HG03108 (cell line): ENCODE data around the gene IDI2.

Experiments
- ATAC-seq: cut with Tn5 transposase; IDR thresholded peaks from one replicate; pipeline ENCODE4 v1.9.1; 2021; ENCODE audit warnings: moderate library complexity; ENCODE audit not compliant: unreplicated experiment

IDI2 gene

DNA sequence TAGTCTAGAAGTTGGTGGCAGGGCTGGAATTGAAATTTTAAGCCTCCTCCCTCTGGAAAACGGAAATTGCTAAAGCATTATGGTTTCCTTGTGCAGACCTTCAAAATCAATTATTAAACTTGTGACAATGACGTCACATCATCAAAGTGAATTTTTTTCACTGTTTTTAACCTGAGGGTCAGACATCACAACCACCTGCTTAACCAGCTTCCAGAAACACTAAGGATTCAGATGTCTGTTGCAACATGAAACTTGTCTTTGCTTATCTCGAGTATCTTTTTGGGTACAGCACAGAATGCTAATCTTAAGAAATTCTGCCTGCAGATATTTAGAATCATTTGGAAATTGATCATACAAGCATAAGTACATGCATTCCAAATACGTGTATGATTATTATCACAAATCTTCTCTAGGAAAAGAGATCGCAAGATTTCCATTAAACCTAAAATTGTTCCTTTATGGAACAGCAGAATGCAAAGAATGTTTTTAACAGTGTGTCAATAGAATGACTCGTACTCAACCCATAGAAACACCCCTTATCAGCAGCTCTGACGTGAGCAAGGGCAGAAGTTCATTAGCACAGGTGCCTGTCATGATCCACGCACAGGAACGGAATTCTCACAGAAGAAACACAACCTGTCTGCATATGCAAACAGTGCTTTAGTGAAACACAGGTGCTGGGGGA, 41.5 kb downstream of the IDI2 start:
- ATAC-seq, result no peak

- ATAC-seq, result no peak
These were observed 42.3 kb downstream of the IDI2 start for GRCh38 chr10:983401-983800.

- ATAC-seq, result no peak
These were observed 45.1 kb downstream of the IDI2 start for GRCh38 chr10:980468-981093.

DNA sequence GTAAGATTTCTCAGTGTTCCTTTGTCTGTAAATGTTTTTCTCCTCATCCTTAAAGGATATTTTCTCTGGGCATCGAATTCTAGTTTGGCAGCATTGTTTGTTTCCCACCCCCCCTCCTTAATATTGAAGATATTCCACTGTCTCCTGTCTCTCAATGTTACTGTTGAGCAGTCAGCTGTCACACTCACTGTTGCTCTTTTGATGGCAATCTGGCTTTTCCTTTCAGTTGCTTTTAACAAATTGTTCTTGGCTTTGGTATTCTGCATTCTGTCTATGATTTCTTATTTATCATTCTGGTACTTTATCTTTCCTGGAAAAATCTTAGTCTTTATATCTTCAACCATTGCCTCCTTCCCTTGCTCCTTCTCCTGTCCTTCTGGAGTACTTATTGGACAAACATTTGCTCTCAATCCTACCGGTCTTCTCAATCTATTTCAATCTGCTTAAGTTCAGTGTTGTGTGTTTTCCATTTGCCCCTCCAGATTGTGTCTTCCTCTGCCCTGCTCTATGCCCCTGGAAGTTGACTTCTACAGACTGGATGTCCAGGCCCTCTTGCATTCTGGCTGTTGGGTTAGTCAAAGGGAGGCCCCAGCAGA, 46.7 kb downstream of the IDI2 start:
- ATAC-seq, result no peak

- no peak for ATAC-seq
These were observed 49.3 kb downstream of the IDI2 start for GRCh38 chr10:976316-976715.

- no peak for ATAC-seq
These were observed 50.9 kb downstream of the IDI2 start for GRCh38 chr10:974785-975074.

DNA sequence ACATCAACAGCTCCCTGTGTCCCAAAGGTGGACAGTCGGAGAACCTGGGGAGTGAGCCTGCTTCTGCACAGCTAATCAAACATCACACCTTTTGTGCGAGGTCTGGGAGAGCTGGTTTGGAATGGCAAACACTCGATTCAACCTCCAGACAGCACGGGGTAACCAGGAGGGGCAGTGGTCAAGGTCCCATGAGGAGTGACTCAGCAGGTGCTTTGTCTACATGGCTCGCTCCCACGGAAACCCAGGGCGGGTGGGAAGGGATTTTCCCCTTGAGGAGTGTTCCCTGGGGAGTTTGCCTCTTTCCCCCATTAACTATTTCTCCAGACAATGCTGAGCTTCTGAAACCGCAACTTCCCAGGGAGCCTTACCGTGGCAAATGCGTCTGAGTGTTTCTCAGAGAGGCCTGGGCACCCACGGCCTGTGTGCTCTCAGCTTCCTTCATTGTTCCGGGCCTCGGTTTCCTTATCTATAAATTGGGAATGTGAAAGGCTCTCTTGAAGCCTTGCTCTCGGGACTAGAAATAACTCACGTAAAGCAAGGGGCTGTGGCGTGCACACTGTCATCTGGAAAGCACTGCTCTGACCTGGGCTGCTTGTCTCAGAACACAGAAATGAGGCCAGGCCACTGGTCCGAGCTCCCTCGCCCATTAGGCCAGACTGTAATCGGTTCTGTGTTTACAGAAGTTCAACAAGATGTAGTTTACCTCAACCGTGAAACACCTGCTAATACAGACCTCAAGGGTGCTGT, 51.4 kb downstream of the IDI2 start:
- ATAC-seq, result no peak

DNA sequence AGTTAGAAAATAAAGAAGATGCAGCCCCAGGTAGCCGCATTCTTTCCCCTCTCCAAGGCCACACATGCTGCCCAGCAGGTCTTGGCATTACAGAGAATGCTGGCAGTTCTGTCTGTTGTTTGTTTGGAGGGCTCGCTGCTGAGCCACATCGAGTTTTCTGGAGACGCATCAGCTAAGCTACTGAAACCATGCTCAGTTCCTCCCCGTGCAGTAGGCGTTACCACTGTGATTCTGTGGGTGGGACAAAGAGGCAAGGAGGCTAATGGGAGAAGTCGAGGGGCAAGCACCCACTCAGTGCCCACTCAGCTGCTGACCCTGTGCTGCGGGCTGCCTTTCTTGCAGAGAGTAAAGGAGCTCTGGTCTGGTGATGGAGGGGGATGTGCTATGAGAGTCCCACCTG, 52.9 kb downstream of the IDI2 start:
- ATAC-seq, result no peak

DNA sequence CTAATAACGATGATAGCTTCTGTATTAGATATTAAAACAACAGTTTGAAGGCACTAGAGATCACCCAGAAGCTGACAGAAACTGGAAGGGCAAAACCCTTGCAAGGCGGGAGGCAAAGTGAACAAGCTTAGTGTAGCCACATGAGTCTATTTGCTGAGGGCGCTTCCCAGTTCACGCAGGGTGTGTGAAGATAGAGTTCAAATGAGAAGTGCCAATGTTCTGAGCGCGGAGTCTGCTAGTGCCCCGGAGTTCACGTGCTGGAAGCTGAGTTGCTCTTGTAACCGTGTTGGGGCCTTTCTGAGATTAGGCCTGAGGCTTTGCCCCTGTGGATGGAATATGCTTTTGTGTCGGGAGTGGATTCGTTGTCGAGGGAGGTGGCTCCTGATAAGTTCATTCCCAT, 54.0 kb downstream of the IDI2 start:
- ATAC-seq, result no peak

GRCh38 chr10:971150-971542, 54.5 kb downstream of the IDI2 start:
- ATAC-seq, result no peak

GRCh38 chr10:970311-971149, 55.1 kb downstream of the IDI2 start:
- no peak for ATAC-seq

DNA sequence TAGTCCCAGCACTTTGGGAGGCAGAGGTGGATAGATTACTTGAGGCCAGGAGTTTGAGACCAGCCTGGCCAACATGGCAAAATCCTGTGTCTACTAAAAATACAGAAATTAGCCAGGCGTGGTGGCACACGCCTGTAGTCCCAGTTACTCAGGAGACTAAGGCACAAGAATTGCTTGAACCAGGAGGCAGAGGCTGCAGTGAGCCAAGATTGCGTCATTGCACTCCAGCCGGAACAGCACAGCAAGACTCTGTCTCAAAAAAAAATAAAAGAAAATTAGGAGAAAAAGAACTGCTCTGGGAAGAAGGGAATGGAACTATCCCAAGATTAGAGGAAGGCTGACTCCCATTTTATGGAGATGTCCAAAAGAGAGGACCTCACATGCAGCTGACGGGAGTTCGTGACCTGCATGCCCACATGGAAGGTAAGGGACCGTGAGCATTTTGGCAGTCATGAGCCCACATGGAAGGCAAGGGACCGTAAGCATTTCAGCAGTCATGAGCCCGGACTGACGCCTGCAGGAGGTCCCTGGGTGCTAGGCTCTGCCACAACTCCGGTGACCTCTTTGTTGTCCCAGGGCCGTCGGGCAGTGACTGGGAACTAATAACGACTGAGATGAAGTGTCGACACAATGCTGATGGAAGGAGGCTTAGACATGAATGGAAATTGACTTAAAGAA, 56.0 kb downstream of the IDI2 start:
- ATAC-seq, result no peak
